Lower leg skin (tissue), 4 donors: ENCODE data around the gene ANKRD9. TPM values are rescaled to one million over a fixed set of nuclear protein-coding genes. Genes with fewer than 3 reads are reported as not detected.
"Not testable (repeated sequence)": the region's sequence is repeated elsewhere in the genome, so short reads cannot be mapped to it uniquely, and the experiment has no call there.

Experiments
- DNase-seq, 2 donors: peaks; one replicate each; pipeline ENCODE4 v3.0.0-alpha.2; 2019; ENCODE audit warnings: low spot score in 2 of 2
- H3K4me3 ChIP-seq: fragments of 200-600 bp; sonication (generic); 2 replicates; pipeline ENCODE4 v1.5.1; 2017; ENCODE audit warnings: mild to moderate bottlenecking, low read depth; ENCODE audit not compliant: poor library complexity, severe bottlenecking
- POLR2A ChIP-seq, 2 donors: fragments of 450-650 bp; IDR thresholded peaks; one replicate each; pipeline ENCODE4 v1.6.1; 2016 to 2017; ENCODE audit warnings: antibody characterized with exemption in 2 of 2, mild to moderate bottlenecking in 1 of 2, moderate library complexity in 1 of 2
- WGBS, 2 donors: methylation state at CpG; one replicate each; pipeline ENCODE4 v1.1.5; 2018; 5-methylcytosine and 5-hydroxymethylcytosine counted together
- intact Hi-C: fragments of 100-400 bp; cut with DNase I; formaldehyde crosslinking; loops from one replicate; pipeline ENCODE4 v1.15.0; 2023; ENCODE audit warnings: low total_unique reads
- total RNA-seq, 4 donors: library from RNA; depleted of rRNA; stranded (reverse); fragments of >200 nt; gene quantifications; one replicate each; pipeline ENCODE4 v1.1.0, GENCODE V29; 2016
- TF ChIP-seq, protein P1 (sequence below), 3 donors: fragments of 450-650 bp; IDR thresholded peaks; one replicate each; pipeline ENCODE4 v1.5.1; 2016; ENCODE audit warnings: antibody characterized with exemption in 3 of 3, mild to moderate bottlenecking in 3 of 3, moderate library complexity in 2 of 3

ANKRD9 gene
- total RNA-seq, 4 donors from 2014 or later: 64.6 to 135 (median 69.4) TPM

DNA sequence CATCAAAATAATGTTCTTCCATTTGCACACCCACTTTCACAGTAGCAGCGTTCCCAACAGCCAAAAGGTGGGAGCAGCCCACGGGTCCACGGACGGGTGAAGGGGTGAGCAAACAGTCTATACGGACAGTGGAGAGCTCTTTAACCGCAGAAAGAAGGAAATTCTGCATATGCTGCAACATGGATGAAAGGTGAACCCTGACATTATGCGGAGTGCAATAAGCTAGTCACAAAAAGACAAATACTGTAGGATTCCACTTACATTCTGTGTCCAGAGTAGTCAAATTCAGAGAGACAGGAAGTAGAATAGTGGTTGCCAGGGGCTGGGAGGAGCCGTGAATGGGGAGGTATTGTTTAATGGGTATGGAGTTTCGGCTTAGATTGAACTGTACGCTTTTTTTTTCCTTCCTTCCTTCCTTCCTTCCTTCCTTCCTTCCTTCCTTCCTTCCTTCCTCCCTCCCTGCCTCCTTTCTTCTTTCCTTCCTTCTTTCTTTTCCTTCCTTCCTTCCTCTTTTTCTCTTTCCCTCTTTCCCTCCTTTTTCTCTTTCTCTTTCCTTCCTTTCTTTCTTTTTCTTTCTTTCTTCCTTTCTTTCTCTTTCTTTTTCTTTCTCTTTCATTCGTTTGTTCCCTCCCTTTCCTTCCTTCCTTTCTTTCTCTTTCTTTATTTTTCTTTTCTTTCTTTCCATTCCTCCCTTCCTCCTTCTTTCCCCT, 15.8 kb upstream of the ANKRD9 start:
- 1 to 2% methylated on average over 11 of the region's 11 CpGs for WGBS, 2 donors
- no peak for DNase-seq
- TF ChIP-seq, protein P1, sequence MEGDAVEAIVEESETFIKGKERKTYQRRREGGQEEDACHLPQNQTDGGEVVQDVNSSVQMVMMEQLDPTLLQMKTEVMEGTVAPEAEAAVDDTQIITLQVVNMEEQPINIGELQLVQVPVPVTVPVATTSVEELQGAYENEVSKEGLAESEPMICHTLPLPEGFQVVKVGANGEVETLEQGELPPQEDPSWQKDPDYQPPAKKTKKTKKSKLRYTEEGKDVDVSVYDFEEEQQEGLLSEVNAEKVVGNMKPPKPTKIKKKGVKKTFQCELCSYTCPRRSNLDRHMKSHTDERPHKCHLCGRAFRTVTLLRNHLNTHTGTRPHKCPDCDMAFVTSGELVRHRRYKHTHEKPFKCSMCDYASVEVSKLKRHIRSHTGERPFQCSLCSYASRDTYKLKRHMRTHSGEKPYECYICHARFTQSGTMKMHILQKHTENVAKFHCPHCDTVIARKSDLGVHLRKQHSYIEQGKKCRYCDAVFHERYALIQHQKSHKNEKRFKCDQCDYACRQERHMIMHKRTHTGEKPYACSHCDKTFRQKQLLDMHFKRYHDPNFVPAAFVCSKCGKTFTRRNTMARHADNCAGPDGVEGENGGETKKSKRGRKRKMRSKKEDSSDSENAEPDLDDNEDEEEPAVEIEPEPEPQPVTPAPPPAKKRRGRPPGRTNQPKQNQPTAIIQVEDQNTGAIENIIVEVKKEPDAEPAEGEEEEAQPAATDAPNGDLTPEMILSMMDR (IDR thresholded peaks at IDR 0.05): no peak
- TF ChIP-seq POLR2A (IDR thresholded peaks at IDR 0.05): no peak
- intact Hi-C loops: no loop called here
- H3K4me3 ChIP-seq: peak overlapping the region; percentile 42

DNA sequence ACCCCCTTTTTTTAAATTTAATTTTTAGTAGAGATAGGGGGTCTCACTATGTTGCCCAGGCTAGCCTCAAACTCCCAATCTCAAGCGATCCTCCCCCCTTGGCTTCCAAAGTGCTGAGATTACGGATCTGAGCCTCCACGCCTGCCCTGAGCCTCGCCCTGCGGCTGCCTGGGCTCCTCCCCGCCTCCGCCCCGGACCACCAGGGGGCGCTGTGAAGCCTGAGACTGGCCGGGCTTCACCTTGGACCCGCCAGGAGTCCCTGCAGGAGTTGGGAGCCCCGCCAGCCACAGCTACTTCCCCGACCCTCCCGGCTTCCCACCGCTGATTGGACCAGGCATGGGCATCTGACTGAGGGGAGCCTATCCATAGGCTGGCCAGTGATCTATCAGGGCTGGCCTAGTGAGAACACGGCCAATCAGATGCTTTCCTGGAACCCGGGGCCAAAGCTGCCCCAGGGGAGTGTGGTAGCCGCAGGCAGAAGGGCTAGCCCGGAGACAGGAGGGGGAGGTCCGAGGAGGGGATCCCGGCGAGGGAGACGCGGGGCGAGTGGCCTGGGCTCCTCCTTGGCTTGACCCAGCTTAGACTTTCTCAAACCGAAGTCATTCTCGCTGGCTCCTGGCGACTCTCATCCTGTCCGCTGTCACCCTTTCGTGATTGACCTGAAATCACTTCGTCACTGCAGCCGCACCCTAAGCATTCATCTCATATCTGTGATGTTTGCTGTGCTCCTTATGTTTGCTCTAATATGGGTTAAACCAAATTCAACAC, 15.1 kb upstream of the ANKRD9 start:
- no peak for TF ChIP-seq POLR2A (IDR thresholded peaks at IDR 0.05)
- TF ChIP-seq, protein P1 (IDR thresholded peaks at IDR 0.05): peak in 2 of 3 donors; percentile 58 to 98
- intact Hi-C loops: no loop called here
- DNase-seq: peak; percentile 98 to 100
- 0 to 2% methylated on average over 21 of the region's 32 CpGs for WGBS, 2 donors
- H3K4me3 ChIP-seq: peak overlapping the region; percentile 42

DNA sequence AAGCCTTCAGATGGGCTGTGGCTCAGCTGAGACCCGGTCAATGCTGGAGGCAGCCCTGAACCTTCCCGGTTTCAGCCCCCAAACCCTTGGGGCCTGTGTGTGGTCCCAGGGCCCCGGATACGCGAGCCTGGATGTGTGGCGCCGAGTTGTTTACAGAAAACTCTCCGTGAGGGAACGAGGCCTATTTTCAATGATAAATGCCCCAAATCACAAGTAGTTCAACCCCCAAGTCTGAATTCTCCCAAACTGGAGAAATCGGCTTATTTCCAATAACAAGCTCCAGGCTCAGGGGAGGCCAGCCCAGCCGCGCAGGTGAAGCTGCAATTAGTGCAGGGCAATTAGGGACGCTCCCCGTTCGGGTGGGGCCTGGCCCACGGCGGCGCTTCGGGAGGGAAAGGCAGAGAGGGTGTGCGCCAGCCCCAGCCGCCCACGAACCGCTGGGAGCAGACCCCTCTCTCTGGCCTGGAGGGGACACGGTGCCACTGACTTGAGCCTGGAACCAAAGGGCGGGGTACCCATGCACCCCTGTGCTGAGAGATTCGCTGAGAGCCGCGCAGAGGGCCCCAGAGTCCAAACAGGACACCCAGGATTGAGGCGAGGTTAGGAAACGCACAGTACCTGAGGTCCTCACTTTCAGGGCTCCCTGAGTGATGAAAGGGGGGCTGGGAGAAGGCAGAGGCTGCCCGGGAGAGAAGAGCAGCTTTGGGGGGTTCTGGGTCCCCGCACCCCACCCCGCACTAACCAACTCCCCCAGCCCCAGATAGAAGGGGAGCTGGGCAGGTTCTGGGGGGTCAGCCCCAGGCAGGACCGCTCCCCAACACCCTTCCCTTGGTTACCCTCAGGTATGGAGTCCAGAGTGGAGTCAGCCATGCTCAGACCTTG, 14.2 kb upstream of the ANKRD9 start:
- intact Hi-C loops: no loop called here
- WGBS, 2 donors: 50 to 61% methylated on average over 24 to 34 of the region's 34 CpGs
- H3K4me3 ChIP-seq: no peak overlapping the region
- DNase-seq: no peak
- TF ChIP-seq POLR2A (IDR thresholded peaks at IDR 0.05): no peak
- TF ChIP-seq, protein P1 (IDR thresholded peaks at IDR 0.05): no peak

DNA sequence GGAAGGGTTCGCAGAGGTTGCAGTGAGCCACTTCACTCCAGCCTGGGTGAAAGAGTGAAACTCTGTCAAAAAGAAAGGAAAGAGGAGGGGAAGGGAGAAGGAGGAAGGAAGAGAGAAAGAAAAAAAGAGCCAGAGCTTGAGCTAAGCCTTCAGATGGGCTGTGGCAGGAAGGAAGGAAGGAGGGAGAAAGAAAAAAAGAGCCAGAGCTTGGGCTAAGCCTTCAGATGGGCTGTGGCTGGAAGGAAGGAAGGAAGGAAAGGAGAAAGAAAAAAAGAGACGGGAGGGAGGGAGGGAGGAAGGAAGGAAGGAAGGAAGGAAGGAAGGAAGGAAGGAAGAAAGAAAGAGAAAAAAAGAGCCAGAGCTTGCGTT, 13.6 kb upstream of the ANKRD9 start:
- DNase-seq: no peak
- H3K4me3 ChIP-seq: no peak overlapping the region
- intact Hi-C loops: no loop called here
- WGBS, 2 donors: 77 to 79% methylated on average over 3 of the region's 3 CpGs
- TF ChIP-seq, protein P1 (IDR thresholded peaks at IDR 0.05): no peak
- no peak for TF ChIP-seq POLR2A (IDR thresholded peaks at IDR 0.05)

DNA sequence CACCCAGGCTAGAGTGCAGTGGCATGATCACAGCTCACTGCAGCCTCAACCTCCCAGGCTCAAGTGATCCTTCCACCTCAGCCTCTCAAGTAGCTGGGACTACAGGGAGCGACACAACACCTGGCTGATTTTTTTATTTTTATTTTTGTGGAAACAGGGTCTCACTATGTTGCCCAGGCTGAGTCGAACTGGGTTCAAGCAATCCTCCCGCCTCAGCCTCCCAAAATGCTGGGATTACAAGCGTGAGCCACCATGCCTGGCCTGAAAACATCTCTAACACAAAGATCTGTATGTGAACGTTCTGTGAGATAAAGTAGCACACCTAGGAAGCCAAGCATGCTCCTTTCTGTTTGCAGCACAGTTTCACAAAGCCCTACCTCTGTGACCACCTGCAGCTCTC, 10.1 kb upstream of the ANKRD9 start:
- not testable (repeated sequence) for DNase-seq, H3K4me3 ChIP-seq
- WGBS, 2 donors: 87 to 94% methylated on average over 5 of the region's 5 CpGs
- intact Hi-C loops: loop anchor here (5.0 to 10.0 kb wide), 2 partner anchors 82 to 285 kb away; no protein-coding TSS in a partner anchor
